AG09309 (cell line): Measurements from ENCODE around the gene TOMM34.

Experiments used
- DNase-seq: peaks from one replicate; pipeline ENCODE4 v3.0.0-alpha.2; 2010; ENCODE audit warnings: low read depth
- H3K4me3 ChIP-seq: 2 replicates; pipeline ENCODE4 v1.5.1; 2011; ENCODE audit warnings: mild to moderate bottlenecking, low read depth, low read length, moderate library complexity; ENCODE audit not compliant: control insufficient read depth
- CTCF ChIP-seq: IDR thresholded peaks from 2 replicates; pipeline ENCODE4 v1.5.1; 2011; ENCODE audit warnings: mild to moderate bottlenecking, low read depth, low read length, inconsistent platforms; ENCODE audit not compliant: insufficient read depth, control insufficient read depth; ENCODE audit errors: missing control alignments

The TOMM34 gene

DNA sequence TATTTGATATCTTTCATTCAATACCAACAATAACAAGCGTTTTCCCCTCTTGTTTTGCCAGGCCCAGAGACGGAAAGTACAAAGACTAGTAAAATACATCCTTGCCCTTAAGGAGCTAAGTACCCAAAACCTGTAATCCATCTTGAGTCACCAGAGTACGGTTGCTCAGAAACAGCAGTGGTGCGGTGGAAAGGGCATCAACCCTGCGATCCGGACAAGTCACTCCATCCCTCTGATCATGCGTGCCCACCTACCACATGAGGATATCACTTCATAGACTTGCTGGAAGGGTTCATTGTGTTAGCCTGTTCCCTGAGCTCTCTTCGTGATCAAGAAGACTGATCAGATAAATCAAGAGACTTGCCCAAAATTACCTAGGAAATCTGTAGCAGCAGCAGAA is 1.9 kb downstream of the TOMM34 start:
- no peak for TF ChIP-seq CTCF
- no peak for DNase-seq
- no peak overlapping the region for H3K4me3 ChIP-seq

GRCh38 chr20:44956410-44956809 is 3.8 kb downstream of the TOMM34 start:
- TF ChIP-seq CTCF = no peak
- no peak overlapping the region for H3K4me3 ChIP-seq
- no peak for DNase-seq

- no peak overlapping the region for H3K4me3 ChIP-seq
- no peak for TF ChIP-seq CTCF
- no peak for DNase-seq
Measured at GRCh38 chr20:44955270-44955669, 4.9 kb downstream of the TOMM34 start.

- H3K4me3 ChIP-seq = no peak overlapping the region
- no peak for TF ChIP-seq CTCF
- DNase-seq = no peak
Measured at GRCh38 chr20:44954211-44954610, 6.0 kb downstream of the TOMM34 start.

- no peak for DNase-seq
- H3K4me3 ChIP-seq = no peak overlapping the region
- no peak for TF ChIP-seq CTCF
Measured at GRCh38 chr20:44952731-44953130, 7.5 kb downstream of the TOMM34 start.

DNA sequence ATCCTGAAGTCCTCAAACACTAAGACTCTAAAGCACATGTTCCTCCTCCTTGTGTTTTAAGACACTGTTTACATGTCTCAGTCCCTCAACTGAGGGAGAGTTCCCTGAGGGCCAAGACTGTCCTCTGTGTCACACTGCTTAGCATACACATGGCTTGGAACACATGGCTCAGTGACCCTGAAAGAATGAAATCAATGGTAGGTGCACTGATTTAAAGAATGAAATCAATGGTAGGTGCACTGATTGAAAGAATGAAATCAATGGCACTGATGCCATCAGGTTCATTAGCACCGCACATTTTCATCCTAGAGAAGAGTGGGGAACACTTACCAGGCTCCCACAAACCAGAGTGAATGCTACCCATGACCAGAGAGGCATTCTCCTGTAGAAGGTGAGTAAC is 9.8 kb downstream of the TOMM34 start:
- no peak for TF ChIP-seq CTCF
- no peak overlapping the region for H3K4me3 ChIP-seq
- DNase-seq = no peak

DNA sequence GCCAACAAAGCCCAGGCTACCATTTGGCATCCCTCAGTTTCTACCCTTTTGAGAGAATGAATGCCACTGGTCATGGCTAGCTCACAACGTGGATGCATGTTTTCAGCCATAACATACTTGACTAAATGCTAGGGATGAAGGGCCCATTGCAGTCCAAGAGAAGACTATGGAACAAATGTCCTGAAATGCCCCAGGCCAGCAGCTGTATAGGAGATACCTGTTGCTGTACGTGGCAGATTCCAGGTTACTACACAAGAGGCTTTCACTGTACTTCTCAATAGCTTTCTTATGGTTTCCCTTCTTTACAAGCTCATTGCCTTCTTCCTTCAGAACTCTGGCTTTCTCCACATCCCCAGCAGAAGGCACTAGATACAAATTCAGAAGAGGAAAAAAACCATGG is 11.7 kb downstream of the TOMM34 start:
- no peak for TF ChIP-seq CTCF
- DNase-seq = no peak
- no peak overlapping the region for H3K4me3 ChIP-seq
